ENCODE results near the gene ZNF829.

DNA sequence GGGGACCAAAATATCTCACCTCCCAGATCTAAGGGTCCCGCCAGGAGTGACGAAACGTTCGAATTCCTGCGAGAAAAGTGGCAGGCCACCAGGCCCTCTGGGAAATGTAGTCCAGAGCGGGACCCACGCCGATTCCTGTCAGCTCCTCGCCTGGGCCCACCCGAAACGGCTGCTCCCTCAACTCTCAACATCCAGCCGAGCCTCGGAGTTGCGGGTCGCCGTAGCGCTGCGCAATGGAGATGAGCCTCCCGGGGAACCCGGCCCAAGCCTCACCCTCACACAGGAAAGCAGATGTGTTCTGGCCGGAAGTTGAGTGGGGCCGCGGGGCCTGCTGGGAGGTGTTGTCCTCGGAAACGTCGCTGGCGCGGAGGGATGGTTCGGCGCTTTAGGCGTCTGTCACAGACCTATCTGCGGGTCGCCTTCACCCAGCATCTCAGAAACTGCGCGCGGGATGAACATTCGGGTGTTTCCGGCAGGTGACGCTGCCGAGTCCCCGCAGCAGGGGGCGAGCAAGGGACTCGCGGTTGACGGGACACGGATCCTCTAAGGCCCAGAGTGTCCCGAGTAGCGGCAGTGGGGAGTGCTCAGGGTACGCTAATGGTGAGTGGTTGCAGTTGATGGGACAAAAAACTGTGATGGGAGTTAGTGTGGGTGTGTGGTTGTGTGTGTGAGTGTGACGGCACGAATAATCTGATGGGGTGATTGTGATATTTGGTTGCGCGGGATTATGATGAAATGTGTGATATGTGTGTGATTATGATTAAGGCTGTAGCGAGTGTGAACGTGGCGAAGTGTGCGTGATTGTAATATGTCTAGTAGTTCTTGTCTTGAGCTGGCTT, at the start of gene ZNF829, which contains the start of gene ZNF568:
- TF ChIP-seq POLR2A (IDR thresholded peaks at IDR 0.05): no peak
- TF ChIP-seq, protein P1, sequence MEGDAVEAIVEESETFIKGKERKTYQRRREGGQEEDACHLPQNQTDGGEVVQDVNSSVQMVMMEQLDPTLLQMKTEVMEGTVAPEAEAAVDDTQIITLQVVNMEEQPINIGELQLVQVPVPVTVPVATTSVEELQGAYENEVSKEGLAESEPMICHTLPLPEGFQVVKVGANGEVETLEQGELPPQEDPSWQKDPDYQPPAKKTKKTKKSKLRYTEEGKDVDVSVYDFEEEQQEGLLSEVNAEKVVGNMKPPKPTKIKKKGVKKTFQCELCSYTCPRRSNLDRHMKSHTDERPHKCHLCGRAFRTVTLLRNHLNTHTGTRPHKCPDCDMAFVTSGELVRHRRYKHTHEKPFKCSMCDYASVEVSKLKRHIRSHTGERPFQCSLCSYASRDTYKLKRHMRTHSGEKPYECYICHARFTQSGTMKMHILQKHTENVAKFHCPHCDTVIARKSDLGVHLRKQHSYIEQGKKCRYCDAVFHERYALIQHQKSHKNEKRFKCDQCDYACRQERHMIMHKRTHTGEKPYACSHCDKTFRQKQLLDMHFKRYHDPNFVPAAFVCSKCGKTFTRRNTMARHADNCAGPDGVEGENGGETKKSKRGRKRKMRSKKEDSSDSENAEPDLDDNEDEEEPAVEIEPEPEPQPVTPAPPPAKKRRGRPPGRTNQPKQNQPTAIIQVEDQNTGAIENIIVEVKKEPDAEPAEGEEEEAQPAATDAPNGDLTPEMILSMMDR (IDR thresholded peaks at IDR 0.05): peak in 1 of 3 donors; percentile 52
